Lower leg skin (tissue), 3 donors: ENCODE measurements around the gene TBC1D23.

Experiments
- POLR2A ChIP-seq, 2 donors: fragments of 450-650 bp; IDR thresholded peaks; one replicate each; pipeline ENCODE4 v1.6.1; 2016 to 2017; ENCODE audit warnings: antibody characterized with exemption in 2 of 2, mild to moderate bottlenecking in 1 of 2, moderate library complexity in 1 of 2
- TF ChIP-seq, protein P1 (sequence below), 3 donors: fragments of 450-650 bp; IDR thresholded peaks; one replicate each; pipeline ENCODE4 v1.5.1; 2016; ENCODE audit warnings: antibody characterized with exemption in 3 of 3, mild to moderate bottlenecking in 3 of 3, moderate library complexity in 2 of 3

GRCh38 chr3:100319951-100320350 lies 59.2 kb downstream of the TBC1D23 start:
- TF ChIP-seq, protein P1, sequence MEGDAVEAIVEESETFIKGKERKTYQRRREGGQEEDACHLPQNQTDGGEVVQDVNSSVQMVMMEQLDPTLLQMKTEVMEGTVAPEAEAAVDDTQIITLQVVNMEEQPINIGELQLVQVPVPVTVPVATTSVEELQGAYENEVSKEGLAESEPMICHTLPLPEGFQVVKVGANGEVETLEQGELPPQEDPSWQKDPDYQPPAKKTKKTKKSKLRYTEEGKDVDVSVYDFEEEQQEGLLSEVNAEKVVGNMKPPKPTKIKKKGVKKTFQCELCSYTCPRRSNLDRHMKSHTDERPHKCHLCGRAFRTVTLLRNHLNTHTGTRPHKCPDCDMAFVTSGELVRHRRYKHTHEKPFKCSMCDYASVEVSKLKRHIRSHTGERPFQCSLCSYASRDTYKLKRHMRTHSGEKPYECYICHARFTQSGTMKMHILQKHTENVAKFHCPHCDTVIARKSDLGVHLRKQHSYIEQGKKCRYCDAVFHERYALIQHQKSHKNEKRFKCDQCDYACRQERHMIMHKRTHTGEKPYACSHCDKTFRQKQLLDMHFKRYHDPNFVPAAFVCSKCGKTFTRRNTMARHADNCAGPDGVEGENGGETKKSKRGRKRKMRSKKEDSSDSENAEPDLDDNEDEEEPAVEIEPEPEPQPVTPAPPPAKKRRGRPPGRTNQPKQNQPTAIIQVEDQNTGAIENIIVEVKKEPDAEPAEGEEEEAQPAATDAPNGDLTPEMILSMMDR (IDR thresholded peaks at IDR 0.05): no peak
- no peak for TF ChIP-seq POLR2A (IDR thresholded peaks at IDR 0.05)
